HEK293 (cell line): Measurements from ENCODE around the gene SLC6A17.

Experiments used
- GLI2 ChIP-seq: fragments of 450-650 bp; formaldehyde crosslinking; IDR thresholded peaks from 2 replicates; pipeline ENCODE4; 2017; ENCODE audit warnings: missing biosample characterization, missing genetic modification characterization, low read depth, borderline replicate concordance
- GLIS2 ChIP-seq: fragments of 450-650 bp; formaldehyde crosslinking; IDR thresholded peaks from 2 replicates; pipeline ENCODE4 v1.5.1; 2016; ENCODE audit warnings: missing biosample characterization, missing genetic modification characterization
- PRDM10 ChIP-seq: fragments of 450-650 bp; formaldehyde crosslinking; IDR thresholded peaks from 2 replicates; pipeline ENCODE4 v1.5.1; 2016; ENCODE audit warnings: missing biosample characterization, missing genetic modification characterization
- REPIN1 ChIP-seq: fragments of 450-650 bp; formaldehyde crosslinking; IDR thresholded peaks from 2 replicates; pipeline ENCODE4 v1.5.1; 2017; ENCODE audit warnings: missing biosample characterization, missing genetic modification characterization, low read depth
- SALL2 ChIP-seq: fragments of 450-650 bp; formaldehyde crosslinking; IDR thresholded peaks from 2 replicates; pipeline ENCODE4 v1.5.0; 2017; ENCODE audit warnings: missing biosample characterization, mild to moderate bottlenecking, missing genetic modification characterization, borderline replicate concordance
- SCRT2 ChIP-seq: fragments of 450-650 bp; formaldehyde crosslinking; IDR thresholded peaks from 2 replicates; pipeline ENCODE4 v1.5.1; 2016; ENCODE audit warnings: missing biosample characterization, missing genetic modification characterization
- TRIM28 ChIP-seq: IDR thresholded peaks from 2 replicates; pipeline ENCODE4 v1.6.1; 2011; ENCODE audit warnings: low read length, control low read depth, borderline replicate concordance
- TSHZ1 ChIP-seq: fragments of 450-650 bp; formaldehyde crosslinking; IDR thresholded peaks from 2 replicates; pipeline ENCODE4 v1.5.1; 2016; ENCODE audit warnings: missing biosample characterization, missing genetic modification characterization, borderline replicate concordance
- ZBTB11 ChIP-seq: fragments of 450-650 bp; formaldehyde crosslinking; conservative IDR thresholded peaks from 2 replicates; pipeline ENCODE4 v1.5.1; 2016; ENCODE audit warnings: low read depth, missing biosample characterization, missing genetic modification characterization
- ZBTB17 ChIP-seq: fragments of 450-650 bp; formaldehyde crosslinking; IDR thresholded peaks from 2 replicates; pipeline ENCODE4 v1.5.1; 2016; ENCODE audit warnings: missing biosample characterization, missing genetic modification characterization
- ZBTB49 ChIP-seq: fragments of 450-650 bp; formaldehyde crosslinking; IDR thresholded peaks from 2 replicates; pipeline ENCODE4 v1.5.1; 2016; ENCODE audit warnings: missing biosample characterization, missing genetic modification characterization, low read depth
- ZNF155 ChIP-seq: fragments of 450-650 bp; formaldehyde crosslinking; IDR thresholded peaks from 2 replicates; pipeline ENCODE4 v1.5.1; 2016; ENCODE audit warnings: missing biosample characterization, missing genetic modification characterization
- ZNF248 ChIP-seq: fragments of 450-650 bp; formaldehyde crosslinking; IDR thresholded peaks from 2 replicates; pipeline ENCODE4 v1.5.1; 2017; ENCODE audit warnings: missing biosample characterization, missing genetic modification characterization
- ZNF426 ChIP-seq: fragments of 450-650 bp; formaldehyde crosslinking; IDR thresholded peaks from 2 replicates; pipeline ENCODE4 v1.5.1; 2017; ENCODE audit warnings: missing biosample characterization, missing genetic modification characterization, mild to moderate bottlenecking, inconsistent platforms, moderate library complexity
- ZNF473 ChIP-seq: fragments of 450-650 bp; formaldehyde crosslinking; IDR thresholded peaks from 2 replicates; pipeline ENCODE4 v1.5.1; 2017; ENCODE audit warnings: missing biosample characterization, missing genetic modification characterization
- ZNF510 ChIP-seq: fragments of 450-650 bp; formaldehyde crosslinking; IDR thresholded peaks from 2 replicates; pipeline ENCODE4 v1.5.1; 2018; ENCODE audit warnings: mild to moderate bottlenecking, missing genetic modification characterization, missing biosample characterization; ENCODE audit not compliant: insufficient replicate concordance
- ZNF560 ChIP-seq: fragments of 450-650 bp; formaldehyde crosslinking; IDR thresholded peaks from 2 replicates; pipeline ENCODE4 v1.5.1; 2017; ENCODE audit warnings: missing biosample characterization, missing genetic modification characterization, borderline replicate concordance
- ZNF610 ChIP-seq: fragments of 450-650 bp; formaldehyde crosslinking; IDR thresholded peaks from 2 replicates; pipeline ENCODE4 v1.5.1; 2016; ENCODE audit warnings: missing biosample characterization, missing genetic modification characterization, borderline replicate concordance
- ZNF626 ChIP-seq: fragments of 450-650 bp; sonication (Bioruptor Pico); formaldehyde crosslinking; IDR thresholded peaks from 2 replicates; pipeline ENCODE4 v1.5.1; 2018; ENCODE audit warnings: missing biosample characterization, missing genetic modification characterization, inconsistent platforms
- ZNF645 ChIP-seq: fragments of 450-650 bp; formaldehyde crosslinking; IDR thresholded peaks from 2 replicates; pipeline ENCODE4; 2016; ENCODE audit warnings: missing biosample characterization, missing genetic modification characterization
- ZNF768 ChIP-seq: fragments of 450-650 bp; formaldehyde crosslinking; IDR thresholded peaks from 2 replicates; pipeline ENCODE4 v1.5.1; 2018; ENCODE audit warnings: missing biosample characterization, mild to moderate bottlenecking, missing genetic modification characterization
- ZNF843 ChIP-seq: fragments of 450-650 bp; formaldehyde crosslinking; IDR thresholded peaks from 2 replicates; pipeline ENCODE4 v1.5.1; 2016; ENCODE audit warnings: missing biosample characterization, missing genetic modification characterization

The SLC6A17 gene

GRCh38 chr1:110209715-110210603 lies 59.7 kb downstream of the SLC6A17 start, which contains the start of gene KCNC4 (continued):
- no peak; the same call in 1 of the 2 replicates for TF ChIP-seq ZBTB11 (tag by site-specific recombination)
- TF ChIP-seq GLIS2 (tag by site-specific recombination), result peak; percentile 79; the same call in 1 of the 2 replicates
- no peak for TF ChIP-seq ZBTB49 (tag by site-specific recombination)
- TF ChIP-seq ZNF426 (tag by site-specific recombination), result no peak
- no peak for TF ChIP-seq ZNF510 (tag by site-specific recombination)
- no peak for TF ChIP-seq ZNF248 (tag by site-specific recombination)
- TF ChIP-seq GLI2 (tag by site-specific recombination), result no peak
- TF ChIP-seq ZNF768 (tag by site-specific recombination), result no peak
- no peak for TF ChIP-seq PRDM10 (tag by site-specific recombination)
- TF ChIP-seq ZNF626 (tag by site-specific recombination), result no peak
- no peak for TF ChIP-seq ZNF473 (tag by site-specific recombination)
- TF ChIP-seq TSHZ1 (tag by site-specific recombination), result no peak
- TF ChIP-seq ZNF610 (tag by site-specific recombination), result no peak
- TF ChIP-seq ZNF843 (tag by site-specific recombination), result no peak
- TF ChIP-seq ZNF155 (tag by site-specific recombination), result no peak
- TF ChIP-seq ZBTB17, result peak; percentile 72; the same call in 1 of the 2 replicates
- TF ChIP-seq SCRT2, result no peak; the same call in 1 of the 2 replicates
- TF ChIP-seq ZNF560, result no peak
- TF ChIP-seq REPIN1 (tag by site-specific recombination), result no peak
- TF ChIP-seq TRIM28, result no peak
- no peak for TF ChIP-seq SALL2 (tag by site-specific recombination)
- TF ChIP-seq ZNF645 (tag by site-specific recombination), result no peak
